Measurements from ENCODE around the gene SHISA7.

Gene SHISA7

GRCh38 chr19:55384920-55385723 lies 58.0 kb downstream of the SHISA7 start:
- no peak overlapping the region for H2AFZ ChIP-seq (ENCODE audit: low read length)
- H3K36me3 ChIP-seq (ENCODE audit: insufficient read depth, low read length), result peaks cover 43% of the 10 kb centered on the region
- peak overlapping the region; percentile 88 for H3K9ac ChIP-seq (ENCODE audit: low read length)
- no peaks in the 10 kb centered on the region for H3K27me3 ChIP-seq (ENCODE audit: insufficient read depth, low read length)
- peak overlapping the region; percentile 94 for H3K4me3 ChIP-seq (ENCODE audit: low read depth, low read length, poor library complexity, severe bottlenecking)
- peak overlapping the region; percentile 92 for H3K27ac ChIP-seq (ENCODE audit: low read depth, low read length, poor library complexity, severe bottlenecking)
- H3K9me2 ChIP-seq (ENCODE audit: low read depth, low read length), result no peaks in the 10 kb centered on the region
- peak overlapping the region; percentile 93 for H3K4me2 ChIP-seq (ENCODE audit: low read length)
- TF ChIP-seq CTCF (IDR thresholded peaks at IDR 0.05; ENCODE audit: low read length) (no peak), EZH2 (IDR thresholded peaks at IDR 0.05; ENCODE audit: borderline replicate concordance, low read length) (no peak)
- H3K9me3 ChIP-seq (ENCODE audit: low read length), result no peaks in the 10 kb centered on the region
- no peaks in the 10 kb centered on the region for H3F3A ChIP-seq (ENCODE audit: insufficient read depth, low read length)
- H3K79me2 ChIP-seq (ENCODE audit: insufficient read depth, low read length), result no peaks in the 10 kb centered on the region
- no peaks in the 10 kb centered on the region for H4K20me1 ChIP-seq (ENCODE audit: insufficient read depth, low read length)
- peaks cover 47% of the 10 kb centered on the region for H3K4me1 ChIP-seq (ENCODE audit: insufficient read depth, low read length, severe bottlenecking)

- H3K27me3 ChIP-seq (ENCODE audit: insufficient read depth, low read length), result no peaks in the 10 kb centered on the region
- peak within 1 kb of the TSS; percentile 93 for H3K4me2 ChIP-seq (ENCODE audit: low read length)
- TF ChIP-seq CTCF (IDR thresholded peaks at IDR 0.05; ENCODE audit: low read length) (no peak), EZH2 (IDR thresholded peaks at IDR 0.05; ENCODE audit: borderline replicate concordance, low read length) (no peak)
- peaks cover 42% of the 10 kb centered on the region for H3K4me1 ChIP-seq (ENCODE audit: insufficient read depth, low read length, severe bottlenecking)
- no peak within 1 kb of the TSS for H2AFZ ChIP-seq (ENCODE audit: low read length)
- no peaks in the 10 kb centered on the region for H3F3A ChIP-seq (ENCODE audit: insufficient read depth, low read length)
- no peaks in the 10 kb centered on the region for H3K79me2 ChIP-seq (ENCODE audit: insufficient read depth, low read length)
- H3K4me3 ChIP-seq (ENCODE audit: low read depth, low read length, poor library complexity, severe bottlenecking), result peak within 1 kb of the TSS; percentile 94
- H3K9ac ChIP-seq (ENCODE audit: low read length), result peak within 1 kb of the TSS; percentile 88
- H3K27ac ChIP-seq (ENCODE audit: low read depth, low read length, poor library complexity, severe bottlenecking), result peak within 1 kb of the TSS; percentile 92
- no peaks in the 10 kb centered on the region for H3K9me2 ChIP-seq (ENCODE audit: low read depth, low read length)
- H3K9me3 ChIP-seq (ENCODE audit: low read length), result no peaks in the 10 kb centered on the region
- peaks cover 35% of the 10 kb centered on the region for H3K36me3 ChIP-seq (ENCODE audit: insufficient read depth, low read length)
- H4K20me1 ChIP-seq (ENCODE audit: insufficient read depth, low read length), result no peaks in the 10 kb centered on the region
Observed at GRCh38 chr19:55384131-55384919, 58.8 kb downstream of the SHISA7 start, which contains the start of gene TMEM238. Gene TMEM238, minus strand, starts transcription at chr19:55384292. Its CDS starts 33 bp downstream, at chr19:55384259.

- no peaks in the 10 kb centered on the region for H3K27me3 ChIP-seq (ENCODE audit: insufficient read depth, low read length)
- TF ChIP-seq EZH2 (IDR thresholded peaks at IDR 0.05; ENCODE audit: borderline replicate concordance, low read length) (no peak), CTCF (IDR thresholded peaks at IDR 0.05; ENCODE audit: low read length) (no peak)
- peak overlapping the region; percentile 93 for H3K4me2 ChIP-seq (ENCODE audit: low read length)
- no peaks in the 10 kb centered on the region for H4K20me1 ChIP-seq (ENCODE audit: insufficient read depth, low read length)
- H3K9ac ChIP-seq (ENCODE audit: low read length), result peak overlapping the region; percentile 88; the same call in 1 of the 2 replicates
- no peaks in the 10 kb centered on the region for H3F3A ChIP-seq (ENCODE audit: insufficient read depth, low read length)
- peak overlapping the region; percentile 94 for H3K4me3 ChIP-seq (ENCODE audit: low read depth, low read length, poor library complexity, severe bottlenecking)
- H3K27ac ChIP-seq (ENCODE audit: low read depth, low read length, poor library complexity, severe bottlenecking), result no peak overlapping the region
- no peaks in the 10 kb centered on the region for H3K79me2 ChIP-seq (ENCODE audit: insufficient read depth, low read length)
- peaks cover 37% of the 10 kb centered on the region for H3K4me1 ChIP-seq (ENCODE audit: insufficient read depth, low read length, severe bottlenecking)
- no peaks in the 10 kb centered on the region for H3K9me3 ChIP-seq (ENCODE audit: low read length)
- H3K9me2 ChIP-seq (ENCODE audit: low read depth, low read length), result no peaks in the 10 kb centered on the region
- H3K36me3 ChIP-seq (ENCODE audit: insufficient read depth, low read length), result peaks cover 26% of the 10 kb centered on the region
- no peak overlapping the region for H2AFZ ChIP-seq (ENCODE audit: low read length)
Observed at GRCh38 chr19:55383279-55384130, 59.6 kb downstream of the SHISA7 start.

Data from OCI-LY1 (cell line).